HEK293T (cell line): Measurements from ENCODE around the gene SLC12A7.

Experiments
- CTCF ChIA-PET: fragments of 350-600 bp; formaldehyde crosslinking; extraction: SDS; loops from one replicate; lab custom pipeline; 2021; ENCODE audit warnings: antibody characterized with exemption, inconsistent platforms; lab: Yijun Ruan, JAX
- POLR2A ChIA-PET: fragments of 350-600 bp; formaldehyde crosslinking; extraction: SDS; loops from one replicate; lab custom pipeline; 2020; ENCODE audit warnings: antibody characterized with exemption, inconsistent platforms; lab: Yijun Ruan, JAX
- DNase-seq: peaks from one replicate; pipeline ENCODE4 v3.0.0; 2012; ENCODE audit warnings: mixed read lengths; ENCODE audit errors: extremely low spot score
- ARNT ChIP-seq: fragments of 450-650 bp; IDR thresholded peaks from 2 replicates; pipeline ENCODE4 v1.6.1; 2017; ENCODE audit warnings: mild to moderate bottlenecking
- BHLHE40 ChIP-seq: fragments of 450-650 bp; IDR thresholded peaks from 2 replicates; pipeline ENCODE4 v1.6.1; 2016; ENCODE audit warnings: mild to moderate bottlenecking, moderate library complexity, borderline replicate concordance
- CTBP1 ChIP-seq: fragments of 450-650 bp; IDR thresholded peaks from 2 replicates; pipeline ENCODE4 v1.6.1; 2016; ENCODE audit warnings: borderline replicate concordance
- ELF4 ChIP-seq: fragments of 450-650 bp; IDR thresholded peaks from 2 replicates; pipeline ENCODE4 v1.6.1; 2017; ENCODE audit warnings: antibody characterized with exemption
- FOXA1 ChIP-seq: fragments of 450-650 bp; IDR thresholded peaks from 2 replicates; pipeline ENCODE4 v1.6.1; 2016; ENCODE audit warnings: mild to moderate bottlenecking
- FOXK2 ChIP-seq: fragments of 450-650 bp; IDR thresholded peaks from 2 replicates; pipeline ENCODE4 v1.6.1; 2016; ENCODE audit warnings: mild to moderate bottlenecking
- FOXM1 ChIP-seq: fragments of 450-650 bp; IDR thresholded peaks from 2 replicates; pipeline ENCODE4 v1.6.1; 2017; ENCODE audit warnings: mild to moderate bottlenecking, borderline replicate concordance
- HDGF ChIP-seq: fragments of 450-650 bp; IDR thresholded peaks from 2 replicates; pipeline ENCODE4 v1.6.1; 2017; ENCODE audit warnings: antibody characterized with exemption, borderline replicate concordance
- L3MBTL2 ChIP-seq: fragments of 450-650 bp; conservative IDR thresholded peaks from 2 replicates; pipeline ENCODE4 v1.6.1; 2016; ENCODE audit warnings: mild to moderate bottlenecking
- LEF1 ChIP-seq: fragments of 450-650 bp; IDR thresholded peaks from 2 replicates; pipeline ENCODE4 v1.6.1; 2017; ENCODE audit warnings: mild to moderate bottlenecking, borderline replicate concordance
- NFRKB ChIP-seq: fragments of 450-650 bp; IDR thresholded peaks from 2 replicates; pipeline ENCODE4 v1.6.1; 2016; ENCODE audit warnings: mild to moderate bottlenecking, moderate library complexity
- SP1 ChIP-seq: fragments of 450-650 bp; IDR thresholded peaks from 2 replicates; pipeline ENCODE4 v1.6.1; 2017
- SUZ12 ChIP-seq: fragments of 450-650 bp; IDR thresholded peaks from 2 replicates; pipeline ENCODE4 v1.6.1; 2016; ENCODE audit warnings: mild to moderate bottlenecking
- TARDBP ChIP-seq: fragments of 450-650 bp; IDR thresholded peaks from 2 replicates; pipeline ENCODE4 v1.6.1; 2016
- ZNF384 ChIP-seq: fragments of 450-650 bp; IDR thresholded peaks from 2 replicates; pipeline ENCODE4 v1.6.1; 2016
- TF ChIP-seq, protein P1 (sequence below): fragments of 450-650 bp; IDR thresholded peaks from 2 replicates; pipeline ENCODE4 v1.6.1; 2016

SLC12A7 gene

DNA sequence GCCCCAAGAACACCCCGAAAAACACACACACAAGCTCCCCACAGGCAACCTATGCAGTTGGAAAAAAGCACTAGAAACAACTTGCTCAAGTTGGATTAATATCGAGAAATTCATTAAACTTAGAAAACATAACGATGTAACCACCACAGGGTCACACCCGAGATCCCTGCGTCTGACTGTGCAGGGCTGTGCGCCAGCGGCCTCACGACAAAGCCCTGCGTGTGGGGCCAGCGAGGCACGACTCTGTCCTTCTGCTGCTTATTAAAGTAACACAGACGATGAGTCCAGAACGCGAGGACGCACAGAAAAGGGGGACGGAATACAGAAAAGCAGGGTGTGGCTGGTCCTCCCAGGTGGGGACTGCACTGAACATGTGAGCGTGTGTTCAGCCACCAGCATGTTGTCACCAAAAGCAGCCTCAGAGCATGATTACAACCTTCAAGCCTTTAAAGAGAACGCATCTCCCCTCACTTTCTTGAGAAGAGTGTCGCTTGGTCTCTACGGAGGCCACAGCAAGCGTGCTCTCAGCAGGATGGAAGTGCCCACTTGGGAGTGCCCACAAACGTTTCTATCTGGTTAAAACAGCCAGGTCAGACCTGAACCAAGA lies 14.4 kb downstream of the SLC12A7 start:
- DNase-seq: no peak
- POLR2A ChIA-PET: no interaction called here
- TF ChIP-seq SP1 (no peak), BHLHE40 (no peak), ARNT (no peak), FOXM1 (no peak), SUZ12 (no peak), FOXA1 (no peak), HDGF (no peak), NFRKB (no peak)
- CTCF ChIA-PET: no interaction called here

DNA sequence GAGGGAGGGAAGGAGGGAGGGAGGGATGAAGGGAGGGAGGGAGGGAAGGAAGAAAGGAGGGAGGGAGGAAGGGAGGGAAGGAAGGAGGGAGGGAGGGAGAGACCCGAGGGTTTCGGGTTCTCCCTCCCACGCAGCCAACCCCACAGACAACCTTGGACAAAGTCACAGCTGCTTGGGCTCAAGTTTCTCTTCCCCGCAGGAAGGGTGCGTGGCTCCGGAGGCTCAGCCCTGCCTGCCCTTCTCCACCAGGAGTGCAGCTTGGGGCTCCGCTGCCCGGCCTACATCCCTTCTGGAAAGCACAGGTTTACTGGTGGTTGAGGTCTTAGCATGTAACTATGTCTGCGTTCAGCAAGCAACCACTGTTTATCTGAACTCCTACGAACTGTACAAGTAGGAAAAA lies 15.0 kb downstream of the SLC12A7 start:
- DNase-seq: no peak
- CTCF ChIA-PET: no interaction called here
- POLR2A ChIA-PET: no interaction called here
- no peak for TF ChIP-seq SP1
- no peak for TF ChIP-seq CTBP1
- TF ChIP-seq ARNT: no peak
- no peak for TF ChIP-seq FOXK2
- no peak for TF ChIP-seq FOXM1
- TF ChIP-seq ZNF384: no peak
- no peak for TF ChIP-seq SUZ12
- TF ChIP-seq, protein P1, sequence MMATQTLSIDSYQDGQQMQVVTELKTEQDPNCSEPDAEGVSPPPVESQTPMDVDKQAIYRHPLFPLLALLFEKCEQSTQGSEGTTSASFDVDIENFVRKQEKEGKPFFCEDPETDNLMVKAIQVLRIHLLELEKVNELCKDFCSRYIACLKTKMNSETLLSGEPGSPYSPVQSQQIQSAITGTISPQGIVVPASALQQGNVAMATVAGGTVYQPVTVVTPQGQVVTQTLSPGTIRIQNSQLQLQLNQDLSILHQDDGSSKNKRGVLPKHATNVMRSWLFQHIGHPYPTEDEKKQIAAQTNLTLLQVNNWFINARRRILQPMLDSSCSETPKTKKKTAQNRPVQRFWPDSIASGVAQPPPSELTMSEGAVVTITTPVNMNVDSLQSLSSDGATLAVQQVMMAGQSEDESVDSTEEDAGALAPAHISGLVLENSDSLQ: no peak
- TF ChIP-seq NFRKB: no peak
- TF ChIP-seq LEF1: no peak
- TF ChIP-seq FOXA1: no peak
- no peak for TF ChIP-seq BHLHE40
- TF ChIP-seq HDGF: no peak
- no peak for TF ChIP-seq TARDBP
- TF ChIP-seq ELF4: no peak

DNA sequence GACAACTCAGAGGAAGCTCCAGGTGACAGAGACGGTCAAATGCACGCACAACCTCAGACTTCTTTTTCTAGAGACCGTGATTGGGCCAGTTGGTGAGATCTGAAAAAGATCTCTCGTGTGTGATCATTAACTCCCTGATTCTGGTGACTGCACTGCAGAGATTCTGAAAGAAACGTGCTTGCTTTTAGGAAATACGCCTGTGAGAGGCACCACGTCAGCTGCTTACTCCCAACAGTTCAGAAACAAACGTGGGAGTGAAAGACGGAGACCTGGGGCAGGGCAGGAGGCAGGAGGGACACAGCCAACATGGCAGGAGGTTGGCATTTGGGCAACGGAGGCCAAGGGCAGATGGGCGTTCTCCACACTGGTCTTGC lies 15.9 kb downstream of the SLC12A7 start:
- ChIA-PET POLR2A (no interaction called here), CTCF (no interaction called here)
- no peak for DNase-seq
- TF ChIP-seq SP1 (no peak), BHLHE40 (no peak), ELF4 (no peak), ARNT (no peak), HDGF (no peak), CTBP1 (no peak), FOXK2 (no peak), FOXA1 (no peak), FOXM1 (no peak), LEF1 (no peak), SUZ12 (no peak)

DNA sequence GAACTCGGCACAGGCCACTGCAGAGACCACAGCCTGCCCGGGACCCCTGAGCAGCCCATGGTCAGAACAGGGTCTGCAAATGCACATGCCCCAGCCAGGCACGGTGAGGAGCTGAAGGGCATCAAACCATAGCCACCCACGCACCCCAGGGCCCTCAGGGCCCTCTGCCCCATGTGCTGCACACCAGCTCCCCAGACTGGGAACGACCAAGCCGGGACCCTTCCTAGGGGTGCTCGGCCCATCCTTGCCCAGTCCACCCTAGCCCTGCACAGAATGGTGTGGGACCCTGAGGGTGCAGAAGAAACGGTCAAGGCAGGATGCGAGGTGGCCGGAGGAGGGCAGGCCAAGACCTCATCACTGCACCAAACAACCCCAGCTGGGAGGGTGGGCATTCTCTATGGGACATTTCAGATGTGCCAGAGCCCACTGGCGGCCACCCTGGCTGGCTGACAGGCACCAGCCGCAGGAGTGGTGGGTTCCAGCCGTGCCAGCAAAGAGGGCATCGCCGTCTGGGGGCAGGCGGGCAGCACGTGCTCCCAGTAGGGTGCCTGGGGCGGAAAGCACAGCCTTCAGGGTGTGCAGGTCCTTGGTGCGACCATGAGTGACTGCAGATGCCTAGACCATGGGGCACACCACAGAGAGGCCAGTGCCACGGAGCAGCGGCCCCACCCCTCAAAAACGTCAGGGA lies 16.4 kb downstream of the SLC12A7 start:
- TF ChIP-seq LEF1: no peak
- no peak for TF ChIP-seq SP1
- TF ChIP-seq FOXA1: no peak
- TF ChIP-seq CTBP1: no peak
- TF ChIP-seq HDGF: no peak
- TF ChIP-seq, protein P1: no peak
- TF ChIP-seq FOXM1: no peak
- no peak for TF ChIP-seq FOXK2
- TF ChIP-seq ELF4: no peak
- no peak for TF ChIP-seq NFRKB
- TF ChIP-seq BHLHE40: no peak
- no peak for TF ChIP-seq L3MBTL2
- no peak for TF ChIP-seq TARDBP
- TF ChIP-seq ZNF384: no peak
- DNase-seq: no peak
- POLR2A ChIA-PET: no interaction called here
- CTCF ChIA-PET: no interaction called here

DNA sequence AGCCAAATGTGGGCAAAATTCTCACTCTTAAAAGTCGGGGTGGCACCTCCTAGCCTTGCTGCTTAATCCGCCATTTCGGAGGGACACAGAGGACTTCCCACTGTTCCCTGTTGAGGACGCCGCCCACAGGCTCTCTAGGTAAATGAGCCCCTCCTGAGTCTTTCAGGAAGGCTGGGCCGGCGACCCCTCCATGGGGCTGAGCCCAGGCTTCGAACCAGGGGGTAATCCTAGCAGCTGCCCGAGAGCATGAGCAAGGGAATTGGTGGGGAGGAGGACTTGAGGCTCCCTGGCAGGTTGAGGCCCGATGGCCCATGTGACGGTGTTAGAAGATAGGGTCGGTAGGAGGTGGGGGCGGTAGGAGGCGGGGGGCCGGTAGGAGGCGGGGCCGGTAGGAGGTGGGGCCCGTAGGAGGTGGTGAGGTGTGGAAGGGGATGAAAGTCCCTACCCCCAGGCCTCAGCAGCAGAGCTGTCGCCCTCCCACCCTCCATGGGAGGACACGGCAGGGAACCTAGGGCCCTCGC lies 17.1 kb downstream of the SLC12A7 start:
- no peak for TF ChIP-seq FOXK2
- TF ChIP-seq ZNF384: no peak
- TF ChIP-seq FOXA1: no peak
- no peak for TF ChIP-seq SP1
- POLR2A ChIA-PET: no interaction called here
- DNase-seq: no peak
- CTCF ChIA-PET: no interaction called here

DNA sequence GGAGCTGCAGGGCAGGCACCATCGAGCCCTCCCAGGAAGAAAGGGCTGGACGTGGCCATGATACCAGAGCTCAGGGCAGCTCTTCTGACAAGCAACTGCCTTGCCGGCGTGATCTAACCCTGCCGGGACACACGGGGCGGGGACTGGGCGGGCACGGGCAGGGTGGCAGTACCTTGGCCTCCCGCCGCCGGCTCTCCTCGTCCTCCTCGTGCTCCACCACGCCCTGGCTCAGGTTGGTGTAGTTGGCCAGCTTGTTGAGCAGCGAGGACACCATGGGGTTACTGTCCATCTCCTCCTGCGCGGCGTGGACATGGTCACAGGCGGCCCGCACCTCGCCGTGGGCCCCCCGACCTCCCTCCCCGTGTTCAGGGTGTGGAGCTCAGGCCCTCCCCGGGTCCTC lies 18.5 kb downstream of the SLC12A7 start:
- TF ChIP-seq SP1: no peak
- no peak for DNase-seq
- CTCF ChIA-PET: interaction anchor here (0.6 kb wide), 1 partner anchor 38 kb away, joined by 4 read pairs; no protein-coding TSS in a partner anchor
- POLR2A ChIA-PET: interaction anchor here (0.7 kb wide), 1 partner anchor 13 kb away, joined by 3 read pairs; no protein-coding TSS in a partner anchor

DNA sequence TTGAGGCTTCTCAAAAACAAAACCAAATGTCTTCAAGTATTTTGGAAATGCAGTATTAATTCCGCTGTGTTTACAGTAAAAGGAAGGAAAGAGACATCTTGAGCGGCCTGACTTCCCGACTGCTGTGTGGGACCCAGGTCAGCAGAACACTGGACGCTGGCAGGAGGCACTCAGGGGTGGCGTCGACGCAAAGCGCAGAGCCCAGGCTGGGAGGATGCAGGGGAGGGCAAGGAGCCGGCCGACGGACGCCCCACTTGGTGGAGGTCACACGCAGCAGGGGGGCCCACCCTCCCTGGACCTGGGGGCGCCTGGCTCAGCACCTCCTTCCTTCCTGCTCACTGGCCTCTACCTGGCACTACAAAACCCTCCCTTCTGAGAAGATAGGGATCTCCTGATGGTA lies 19.7 kb downstream of the SLC12A7 start:
- TF ChIP-seq FOXM1 (no peak), NFRKB (no peak), ELF4 (no peak), FOXA1 (no peak), SUZ12 (no peak), ARNT (no peak), HDGF (no peak), FOXK2 (no peak), BHLHE40 (no peak), SP1 (no peak), ZNF384 (no peak), CTBP1 (no peak), L3MBTL2 (no peak)
- CTCF ChIA-PET: no interaction called here
- no peak for DNase-seq
- POLR2A ChIA-PET: no interaction called here
